Lower leg skin (tissue), 3 donors: ENCODE measurements around the gene NBEA.

ENCODE experiments used
- CTCF ChIP-seq, 3 donors: fragments of 450-650 bp; IDR thresholded peaks; one replicate each; pipeline ENCODE4 v1.5.1; 2016; ENCODE audit warnings: antibody characterized with exemption in 3 of 3, mild to moderate bottlenecking in 3 of 3, moderate library complexity in 2 of 3
- POLR2A ChIP-seq, 2 donors: fragments of 450-650 bp; IDR thresholded peaks; one replicate each; pipeline ENCODE4 v1.6.1; 2016 to 2017; ENCODE audit warnings: antibody characterized with exemption in 2 of 2, mild to moderate bottlenecking in 1 of 2, moderate library complexity in 1 of 2

GRCh38 chr13:35225159-35225558 lies 283.1 kb downstream of the NBEA start:
- TF ChIP-seq POLR2A (IDR thresholded peaks at IDR 0.05): no peak
- TF ChIP-seq CTCF (IDR thresholded peaks at IDR 0.05): no peak
